ENCODE measurements around the gene MARCHF3. TPM values are rescaled to one million over a fixed set of nuclear protein-coding genes. Genes with fewer than 3 reads are reported as not detected.

Gene MARCHF3
- total RNA-seq, 2 experiments from 2014 or later, result 5.4 to 7.0 TPM

- Histone ChIP-seq H2AFZ (ENCODE audit: low read length) (no peak overlapping the region), H3K4me3 (ENCODE audit: low read depth, low read length, poor library complexity, severe bottlenecking) (no peak overlapping the region), H3K36me3 (ENCODE audit: insufficient read depth, low read length) (peaks cover 6% of the 10 kb centered on the region), H3K4me1 (ENCODE audit: insufficient read depth, low read length, poor library complexity, severe bottlenecking) (peaks cover 58% of the 10 kb centered on the region), H3K9me3 (ENCODE audit: low read length) (no peaks in the 10 kb centered on the region), H4K20me1 (ENCODE audit: insufficient read depth, low read length) (no peaks in the 10 kb centered on the region), H3K4me2 (ENCODE audit: low read length) (no peak overlapping the region), H3K79me2 (ENCODE audit: insufficient read depth, low read depth, low read length) (peaks cover 17% of the 10 kb centered on the region; the same call in 1 of the 2 replicates), H3K9me2 (ENCODE audit: insufficient read depth, low read length) (no peaks in the 10 kb centered on the region), H3K27ac (ENCODE audit: low read depth, low read length, poor library complexity, severe bottlenecking) (no peak overlapping the region)
- BruUV-seq (replicated peaks), result no TSS peak
- no peak for TF ChIP-seq EZH2phosphoT487 (IDR thresholded peaks at IDR 0.05; ENCODE audit: borderline replicate concordance, low read depth, low read length)
- TF ChIP-seq CTCF (conservative IDR thresholded peaks at IDR 0.05; ENCODE audit: low read length), result no peak
- no peak for DNase-seq (ENCODE audit: low spot score)
- ChIA-PET CTCF (ENCODE audit: unreplicated experiment) (interaction anchor here (1.1 kb wide), 1 partner anchor 13 kb away, joined by 3 read pairs; no protein-coding TSS in a partner anchor), POLR2A (interaction anchor here (0.6 to 1.4 kb wide), 3 partner anchors 11 to 502 kb away, joined by 3 to 9 read pairs (median 4); no protein-coding TSS in a partner anchor)
- intact Hi-C loops (cut with micrococcal nuclease; ENCODE audit: unreplicated experiment), result no loop called here
Measured at GRCh38 chr5:126982926-126983873, 47.2 kb downstream of the MARCHF3 start.

- intact Hi-C loops (cut with micrococcal nuclease; ENCODE audit: unreplicated experiment), result no loop called here
- Histone ChIP-seq H3K9me3 (ENCODE audit: low read length) (no peaks in the 10 kb centered on the region), H3K27ac (ENCODE audit: low read depth, low read length, poor library complexity, severe bottlenecking) (no peak overlapping the region), H3K4me1 (ENCODE audit: insufficient read depth, low read length, poor library complexity, severe bottlenecking) (peaks cover 48% of the 10 kb centered on the region), H3K79me2 (ENCODE audit: insufficient read depth, low read depth, low read length) (peaks cover 12% of the 10 kb centered on the region; the same call in 1 of the 2 replicates), H3K4me3 (ENCODE audit: low read depth, low read length, poor library complexity, severe bottlenecking) (no peak overlapping the region), H2AFZ (ENCODE audit: low read length) (no peak overlapping the region), H3K9me2 (ENCODE audit: insufficient read depth, low read length) (no peaks in the 10 kb centered on the region), H3K4me2 (ENCODE audit: low read length) (no peak overlapping the region), H4K20me1 (ENCODE audit: insufficient read depth, low read length) (no peaks in the 10 kb centered on the region), H3K36me3 (ENCODE audit: insufficient read depth, low read length) (peaks cover 4% of the 10 kb centered on the region)
- CTCF ChIA-PET (ENCODE audit: unreplicated experiment), result interaction anchor here (1.1 kb wide), 1 partner anchor 12 kb away, joined by 3 read pairs; no protein-coding TSS in a partner anchor
- no peak for DNase-seq (ENCODE audit: low spot score)
- TF ChIP-seq EZH2phosphoT487 (IDR thresholded peaks at IDR 0.05; ENCODE audit: borderline replicate concordance, low read depth, low read length) (no peak), CTCF (conservative IDR thresholded peaks at IDR 0.05; ENCODE audit: low read length) (no peak)
- BruUV-seq (replicated peaks), result no TSS peak
- POLR2A ChIA-PET, result interaction anchor here (0.5 to 1.1 kb wide), 4 partner anchors 10 to 403 kb away, joined by 3 to 9 read pairs (median 3); no protein-coding TSS in a partner anchor
Measured at GRCh38 chr5:126982202-126982601, 48.2 kb downstream of the MARCHF3 start.
